Vagina (tissue), 2 donors: ENCODE measurements around the gene LRPPRC.

Source experiments
- POLR2AphosphoS5 ChIP-seq, 2 donors: sonication (generic); formaldehyde crosslinking; IDR thresholded peaks; one replicate each; pipeline ENCODE4 v1.9.0; 2017; ENCODE audit warnings: antibody characterized with exemption in 2 of 2, mild to moderate bottlenecking in 2 of 2, low read depth in 1 of 2; ENCODE audit not compliant: insufficient read depth in 1 of 2
- TF ChIP-seq, protein P1 (sequence below), 3 experiments: fragments of 450-650 bp in 2 of 3; fragments of 200-600 bp in 1 of 3; sonication (generic) in 1 of 3; IDR thresholded peaks; one replicate each; pipeline ENCODE4 v1.5.1; 2017 to 2019; ENCODE audit warnings: antibody characterized with exemption in 3 of 3, mild to moderate bottlenecking in 2 of 3, moderate library complexity in 2 of 3

GRCh38 chr2:43898134-43898837 lies 97.5 kb downstream of the LRPPRC start:
- TF ChIP-seq, protein P1, sequence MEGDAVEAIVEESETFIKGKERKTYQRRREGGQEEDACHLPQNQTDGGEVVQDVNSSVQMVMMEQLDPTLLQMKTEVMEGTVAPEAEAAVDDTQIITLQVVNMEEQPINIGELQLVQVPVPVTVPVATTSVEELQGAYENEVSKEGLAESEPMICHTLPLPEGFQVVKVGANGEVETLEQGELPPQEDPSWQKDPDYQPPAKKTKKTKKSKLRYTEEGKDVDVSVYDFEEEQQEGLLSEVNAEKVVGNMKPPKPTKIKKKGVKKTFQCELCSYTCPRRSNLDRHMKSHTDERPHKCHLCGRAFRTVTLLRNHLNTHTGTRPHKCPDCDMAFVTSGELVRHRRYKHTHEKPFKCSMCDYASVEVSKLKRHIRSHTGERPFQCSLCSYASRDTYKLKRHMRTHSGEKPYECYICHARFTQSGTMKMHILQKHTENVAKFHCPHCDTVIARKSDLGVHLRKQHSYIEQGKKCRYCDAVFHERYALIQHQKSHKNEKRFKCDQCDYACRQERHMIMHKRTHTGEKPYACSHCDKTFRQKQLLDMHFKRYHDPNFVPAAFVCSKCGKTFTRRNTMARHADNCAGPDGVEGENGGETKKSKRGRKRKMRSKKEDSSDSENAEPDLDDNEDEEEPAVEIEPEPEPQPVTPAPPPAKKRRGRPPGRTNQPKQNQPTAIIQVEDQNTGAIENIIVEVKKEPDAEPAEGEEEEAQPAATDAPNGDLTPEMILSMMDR (IDR thresholded peaks at IDR 0.05), result no peak
- TF ChIP-seq POLR2AphosphoS5 (IDR thresholded peaks at IDR 0.05; ENCODE audit: insufficient read depth in 1 of 2, low read depth in 1 of 2), result no peak
